ENCODE data around the gene YES1. TPM values are rescaled to one million over a fixed set of nuclear protein-coding genes. Genes with fewer than 3 reads are reported as not detected.
"Not testable (repeated sequence)": the region's sequence is repeated elsewhere in the genome, so short reads cannot be mapped to it uniquely, and the experiment has no call there.

The YES1 gene
- total RNA-seq, 1 donor from 2014 or later: 173 TPM

DNA sequence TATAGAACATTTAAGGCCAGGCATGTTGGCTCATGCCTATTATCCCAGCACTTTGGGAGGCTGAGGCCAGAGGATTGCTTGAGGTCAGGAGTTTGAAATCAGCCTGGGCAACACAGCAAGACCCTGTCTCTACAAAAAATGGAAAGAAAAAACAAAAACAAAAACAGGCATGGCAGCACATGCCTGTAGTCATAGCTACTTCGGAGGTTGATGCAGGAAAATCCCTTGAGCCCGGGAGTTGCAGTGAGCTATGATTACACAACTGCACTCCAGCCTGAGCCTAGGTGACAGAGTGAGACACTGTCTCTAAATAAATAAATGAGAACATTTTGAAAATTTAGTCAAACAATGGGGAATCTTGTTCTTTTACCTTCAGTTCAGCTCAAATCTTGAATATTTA is 12.1 kb upstream of the YES1 start:
- no peak for DNase-seq (ENCODE audit: low read depth)

DNA sequence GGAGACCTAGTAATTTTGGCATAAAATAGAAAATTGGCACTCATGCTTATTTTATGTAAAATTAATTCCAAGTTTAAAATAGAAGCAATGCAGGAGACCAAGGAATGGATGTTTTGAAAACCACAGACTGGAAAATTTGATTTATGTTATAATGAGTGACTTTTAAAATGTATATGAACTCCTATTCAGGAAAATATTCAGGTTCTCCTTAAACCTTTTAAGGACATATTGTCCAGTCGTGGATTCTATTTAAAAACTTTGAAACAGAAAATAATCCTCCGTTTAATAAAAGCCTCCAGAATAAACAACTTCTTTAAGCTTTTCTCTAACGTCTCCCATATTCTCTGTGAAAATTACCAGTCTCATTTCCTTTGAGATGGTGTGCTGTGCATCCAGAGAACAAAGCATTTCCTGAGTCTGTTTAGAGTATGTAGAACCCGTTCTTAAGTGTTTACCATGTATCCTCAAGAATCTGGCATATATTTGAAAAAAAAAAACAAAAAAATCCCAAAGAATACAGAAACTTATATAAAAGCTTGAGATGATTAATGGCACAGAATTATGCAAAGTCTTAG is 8.6 kb upstream of the YES1 start:
- no peak for DNase-seq (ENCODE audit: low read depth)

DNA sequence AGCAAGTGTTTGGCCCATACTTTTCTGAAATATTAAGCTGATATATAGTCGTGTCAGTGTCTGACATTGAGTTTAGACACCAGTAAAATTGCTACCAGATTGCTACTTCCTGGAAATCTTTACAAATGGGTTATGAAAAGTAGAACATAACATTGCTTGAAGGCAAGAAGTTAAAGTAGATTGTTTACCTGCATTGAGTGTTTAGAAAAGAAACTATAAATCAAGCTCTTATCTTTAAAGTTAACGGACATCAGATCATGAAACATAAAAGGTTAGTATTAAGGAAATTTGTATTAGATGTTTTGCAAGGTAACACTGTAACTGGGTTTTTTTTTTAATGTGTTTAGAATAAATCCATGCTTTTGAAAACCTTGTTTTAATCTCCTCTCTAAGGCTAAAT is 4.8 kb upstream of the YES1 start:
- no peak for DNase-seq (ENCODE audit: low read depth)

DNA sequence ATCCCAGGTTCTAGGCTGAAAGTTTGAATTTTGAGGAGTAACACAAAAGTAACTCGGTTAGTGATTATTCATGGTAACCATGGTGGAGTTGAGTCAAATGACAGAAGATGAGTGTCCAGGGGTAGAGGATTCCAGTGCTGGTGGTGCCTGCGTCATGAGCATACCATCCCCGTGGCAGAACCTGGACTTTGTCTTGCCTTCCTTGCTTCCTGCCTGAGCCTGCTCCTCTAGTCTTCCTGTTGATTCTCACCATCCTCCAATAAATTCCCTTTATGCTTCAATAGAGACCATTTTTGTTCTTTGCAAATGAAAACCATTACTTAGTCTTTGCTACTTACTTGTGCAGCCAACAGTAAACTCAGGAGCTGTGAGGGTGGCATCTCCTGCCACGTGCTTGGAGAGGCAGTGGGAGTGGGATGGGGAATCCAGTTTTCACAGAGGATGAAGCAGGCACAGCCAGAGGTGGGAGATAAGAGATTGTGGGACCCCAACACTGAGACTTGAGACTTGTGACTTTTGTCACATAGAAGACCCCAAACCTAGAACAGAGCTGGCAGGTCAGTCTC is 4.1 kb upstream of the YES1 start:
- peak; percentile 50 for DNase-seq (ENCODE audit: low read depth)

DNA sequence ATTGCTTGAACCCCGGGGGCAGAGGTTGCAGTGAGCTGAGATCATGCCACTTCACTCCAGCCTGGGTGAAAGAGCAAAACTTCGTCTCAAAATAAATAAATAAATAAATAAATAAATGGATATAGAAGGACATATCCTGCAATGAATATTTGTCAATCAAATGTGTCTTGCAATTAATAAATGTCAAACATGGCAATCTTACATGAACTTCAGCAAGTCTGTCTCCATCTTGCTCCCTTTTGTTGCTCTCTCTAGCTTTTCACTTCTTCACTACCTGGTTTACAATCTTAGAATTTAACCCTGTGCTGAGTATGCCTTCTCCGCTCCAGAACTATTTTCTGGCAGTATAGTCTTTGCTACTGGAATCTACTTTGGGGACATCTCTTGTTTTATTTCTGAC is 3.3 kb upstream of the YES1 start:
- no peak for DNase-seq (ENCODE audit: low read depth)

DNA sequence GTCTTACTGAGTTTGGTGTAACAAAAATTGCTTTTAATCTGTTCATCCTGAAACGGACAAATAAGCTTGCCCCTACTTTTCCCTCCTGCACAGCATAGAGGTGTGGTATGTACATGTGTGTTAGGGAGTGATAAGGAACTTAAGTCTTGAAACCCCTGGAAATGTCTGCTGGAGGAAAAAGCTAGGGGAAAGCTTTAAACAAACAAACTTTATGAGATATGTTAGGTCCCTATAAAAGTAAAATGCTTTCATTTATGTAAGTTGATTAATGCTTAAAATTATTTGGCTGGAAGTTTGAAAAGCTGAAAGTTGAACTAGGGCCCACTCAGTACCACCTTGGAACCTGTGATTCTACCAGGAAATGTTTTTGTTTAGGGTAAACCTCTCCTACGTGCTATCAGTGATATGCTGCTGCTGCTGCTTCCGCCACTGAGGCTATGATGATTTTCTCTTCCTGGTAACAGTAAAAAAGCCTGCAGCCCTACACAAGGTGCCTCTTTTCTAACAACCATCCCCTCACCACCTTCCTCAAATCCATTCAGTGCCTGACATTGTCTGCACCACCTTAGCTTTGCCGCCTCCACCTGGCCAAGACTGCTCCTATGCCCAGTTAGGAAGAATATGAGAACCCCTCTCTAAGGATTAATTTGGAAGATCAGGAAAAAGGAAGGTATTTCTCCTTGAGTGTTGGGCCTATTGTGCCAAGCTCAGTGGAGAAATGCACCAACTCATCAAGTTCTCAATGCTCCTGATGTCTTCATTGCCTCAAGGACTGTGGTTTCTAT is 2.5 kb upstream of the YES1 start:
- DNase-seq (ENCODE audit: low read depth): no peak

DNA sequence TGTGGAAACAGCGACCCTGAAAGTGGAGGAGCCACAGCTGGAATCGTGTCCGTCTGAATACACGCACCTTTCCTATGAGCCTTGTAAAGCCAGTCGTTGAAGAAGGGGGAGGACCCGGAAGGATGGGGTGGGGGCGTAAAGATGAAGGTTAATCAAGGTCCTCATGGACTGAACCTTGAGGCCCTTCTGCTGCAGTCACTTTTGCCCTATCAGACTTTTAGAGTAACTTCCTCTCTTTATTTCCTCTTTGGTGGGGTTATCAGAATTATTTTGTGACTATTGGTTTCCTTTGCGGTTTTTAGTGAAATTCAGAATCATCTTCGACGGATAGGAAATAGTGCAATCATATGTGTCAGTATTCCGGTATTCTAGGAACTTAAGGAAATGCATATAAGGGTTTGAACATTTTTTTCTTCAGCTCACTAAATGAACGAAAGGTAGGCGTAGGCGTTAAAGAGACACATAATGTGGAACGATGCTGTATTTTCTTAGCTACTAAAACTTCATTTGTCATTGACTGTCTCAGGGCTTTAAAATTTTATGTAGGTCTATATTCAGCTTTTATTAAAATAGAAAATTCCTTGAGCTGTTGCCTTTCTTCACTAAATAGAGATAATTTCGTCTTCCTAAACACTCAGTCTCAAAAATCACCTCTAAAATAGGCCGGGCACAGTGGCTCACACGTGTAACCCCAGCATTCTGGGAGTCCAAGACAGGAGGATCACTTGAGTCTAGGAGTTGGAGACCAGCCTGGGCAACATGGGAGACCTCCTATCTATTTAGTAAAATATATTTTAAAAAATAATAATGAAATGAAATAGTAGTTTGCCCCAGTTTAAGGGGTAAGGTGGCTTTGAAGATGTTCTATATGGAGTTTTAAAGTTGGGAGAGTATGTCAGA is 1.4 kb upstream of the YES1 start:
- DNase-seq (ENCODE audit: low read depth): no peak

DNA sequence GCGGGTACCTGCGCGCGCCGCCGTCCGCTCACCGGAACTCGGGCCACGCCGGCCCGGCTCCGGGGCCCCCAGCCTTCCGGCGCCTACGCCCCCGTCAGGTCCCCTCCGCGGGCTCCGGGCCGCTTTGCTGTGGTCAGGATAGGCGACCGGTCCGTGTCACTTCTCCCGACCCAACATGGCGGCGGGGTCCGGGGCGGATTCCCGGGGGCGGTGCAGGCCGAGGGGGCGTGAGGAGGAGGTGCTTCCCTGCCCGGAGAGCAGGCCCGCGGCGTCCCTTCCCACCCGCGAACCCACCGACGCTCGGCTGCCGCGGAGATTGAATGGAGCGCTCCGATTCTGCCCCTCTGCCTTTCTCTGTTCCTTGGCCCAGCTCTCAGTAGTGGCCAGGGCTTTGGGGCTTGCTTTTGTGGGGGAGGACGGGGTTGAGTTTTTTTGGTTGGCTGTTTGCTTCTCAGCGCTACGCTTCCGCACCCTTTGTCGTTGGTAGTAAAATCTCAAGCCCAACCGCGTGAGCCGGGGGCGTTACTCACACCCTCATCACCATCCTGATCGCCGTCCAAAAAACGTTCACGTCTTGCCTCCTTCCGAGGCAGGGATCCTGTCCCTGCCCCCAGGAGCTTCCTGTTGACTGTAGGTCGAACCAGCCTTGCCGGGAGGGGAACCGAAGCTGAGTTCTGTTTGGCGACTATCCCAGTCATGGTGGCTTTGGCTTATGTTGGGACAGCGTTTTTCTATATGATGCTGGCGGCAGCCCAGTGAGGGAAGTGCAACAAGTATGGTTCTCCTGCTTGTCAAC is 532 bp upstream of the YES1 start:
- peak; percentile 74 for DNase-seq (ENCODE audit: low read depth)

DNA sequence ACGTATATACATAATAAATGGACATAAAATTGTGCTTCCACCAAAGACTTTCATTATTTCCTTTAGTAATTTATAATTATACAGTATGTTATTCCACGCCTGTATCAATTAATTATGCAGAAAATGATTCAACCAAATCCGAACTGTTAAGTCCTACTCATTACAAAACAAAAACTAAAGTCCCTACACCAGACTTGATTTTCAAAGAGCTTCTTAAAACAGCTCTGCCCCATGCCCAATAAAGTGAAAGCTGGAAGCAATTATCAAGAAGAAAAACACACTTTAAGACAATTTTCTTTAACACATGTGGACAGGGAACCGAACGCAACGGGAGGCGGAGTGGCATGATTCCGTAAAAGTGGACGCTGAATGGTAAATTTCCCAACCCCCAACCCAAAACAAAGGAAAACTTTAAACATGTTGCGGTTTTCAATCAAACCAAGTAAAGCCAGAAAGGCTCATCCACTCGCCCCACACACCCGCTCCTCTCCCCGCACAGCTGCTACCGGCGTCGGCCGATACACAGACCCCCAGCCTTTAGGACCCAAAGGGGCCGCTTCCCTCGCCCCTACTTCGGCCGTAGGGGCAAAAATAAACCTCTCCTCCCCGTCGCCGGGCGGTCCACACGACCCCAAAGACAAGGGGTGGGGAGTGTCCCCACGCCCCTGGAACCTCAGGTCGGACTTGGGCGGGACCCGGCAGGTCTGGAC is 705 bp downstream of the YES1 start:
- no peak for DNase-seq (ENCODE audit: low read depth)

DNA sequence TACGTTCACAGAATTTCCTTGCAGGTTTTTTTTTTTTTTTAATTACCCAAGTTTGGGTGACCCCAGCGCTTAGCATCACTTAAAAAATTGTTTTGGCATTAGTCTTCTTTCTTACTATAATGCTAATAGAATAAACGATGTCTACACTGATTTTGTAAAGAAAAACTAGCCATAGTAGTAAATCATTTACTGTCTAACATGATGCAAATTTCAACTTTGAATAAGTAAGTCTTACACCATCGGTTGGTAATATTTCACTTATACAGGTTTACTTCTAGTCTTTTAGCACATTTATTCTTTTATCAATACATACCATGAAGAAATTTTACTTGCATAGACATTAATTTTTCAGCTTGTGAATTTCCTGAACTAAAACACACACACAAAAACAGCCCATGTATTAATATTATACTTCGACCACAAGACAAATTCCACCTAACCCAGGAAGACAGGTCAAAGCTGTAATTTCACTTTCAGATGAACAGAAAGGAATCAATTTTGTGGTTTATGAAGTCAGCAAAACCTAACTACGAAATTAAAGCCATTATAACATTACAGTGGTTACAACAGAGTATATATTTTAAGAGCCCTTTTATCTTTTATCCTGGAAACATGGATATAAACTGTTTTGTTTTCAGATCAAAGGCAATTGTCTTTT is 1.9 kb downstream of the YES1 start:
- DNase-seq (ENCODE audit: low read depth): peak; percentile 50

DNA sequence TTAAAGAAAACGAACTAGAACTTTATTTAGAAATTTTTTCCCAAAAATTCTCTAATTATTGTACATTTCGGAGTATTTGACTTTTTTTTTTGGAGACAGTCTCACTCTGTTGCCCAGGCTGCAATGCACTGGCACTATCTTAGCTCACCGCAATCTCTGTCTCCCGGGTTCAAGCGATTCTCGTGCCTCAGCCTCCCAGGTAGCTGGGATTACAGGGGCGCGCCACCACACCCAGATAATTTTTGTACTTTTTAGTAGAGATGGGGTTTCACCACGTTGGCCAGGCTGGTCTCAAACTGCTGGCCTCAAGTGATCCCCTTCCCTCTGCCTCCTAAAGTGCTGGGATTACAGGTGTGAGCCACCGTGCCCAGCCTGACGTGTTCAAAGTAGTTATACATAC is 2.8 kb downstream of the YES1 start:
- DNase-seq (ENCODE audit: low read depth): not testable (repeated sequence)

DNA sequence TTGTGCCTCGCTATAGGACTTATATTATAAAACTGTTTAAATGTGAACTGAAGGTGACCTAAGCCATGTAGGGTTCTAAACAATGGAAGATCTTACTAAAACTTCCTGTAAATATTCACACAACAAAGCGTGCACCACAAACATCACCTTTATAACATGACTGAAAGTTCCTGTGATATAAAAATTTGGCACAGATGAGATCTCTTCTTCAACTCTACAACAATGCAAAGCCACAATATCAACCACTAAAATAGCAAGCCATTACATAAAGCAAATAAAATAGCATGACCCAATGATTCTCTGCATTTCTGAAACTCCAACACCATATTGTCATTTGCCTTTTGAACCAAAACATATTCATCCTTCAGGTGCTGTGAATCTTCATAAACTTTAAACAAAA is 3.5 kb downstream of the YES1 start:
- no peak for DNase-seq (ENCODE audit: low read depth)

DNA sequence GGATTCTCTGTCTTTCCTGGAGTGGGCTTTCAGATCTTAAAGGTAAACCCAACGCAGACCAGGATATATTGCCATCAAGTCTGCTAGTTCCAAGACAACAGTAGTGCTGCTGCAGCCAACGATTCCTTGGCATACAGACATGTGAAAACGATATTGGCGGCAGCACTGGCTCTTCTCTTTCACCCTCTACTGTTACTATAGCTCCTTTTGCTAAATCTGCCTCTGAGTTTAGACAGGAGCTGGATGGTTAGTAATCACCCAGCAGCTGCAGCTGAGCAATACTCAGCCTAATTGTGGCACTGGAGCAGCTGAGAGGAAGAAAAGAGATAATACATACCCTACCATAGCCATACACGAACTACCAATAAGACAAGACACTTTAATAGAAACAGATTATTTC is 4.0 kb downstream of the YES1 start:
- no peak for DNase-seq (ENCODE audit: low read depth)

DNA sequence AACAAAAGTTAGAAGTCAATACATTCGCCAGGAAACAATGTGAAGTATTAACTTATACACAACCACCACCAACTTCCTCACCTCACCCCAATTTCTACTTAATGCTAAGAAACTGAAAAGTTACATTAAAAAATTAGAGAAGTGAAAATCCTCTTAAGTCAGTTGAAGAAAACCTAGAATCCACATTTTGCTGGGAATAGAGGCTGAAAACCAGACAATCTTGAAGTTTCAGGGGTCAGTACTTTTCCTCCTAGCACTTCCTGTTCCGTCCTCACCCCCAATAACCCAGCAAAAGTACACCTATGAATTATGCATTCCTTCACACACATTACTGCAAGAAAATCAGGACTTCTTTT is 6.3 kb downstream of the YES1 start:
- DNase-seq (ENCODE audit: low read depth): no peak

DNA sequence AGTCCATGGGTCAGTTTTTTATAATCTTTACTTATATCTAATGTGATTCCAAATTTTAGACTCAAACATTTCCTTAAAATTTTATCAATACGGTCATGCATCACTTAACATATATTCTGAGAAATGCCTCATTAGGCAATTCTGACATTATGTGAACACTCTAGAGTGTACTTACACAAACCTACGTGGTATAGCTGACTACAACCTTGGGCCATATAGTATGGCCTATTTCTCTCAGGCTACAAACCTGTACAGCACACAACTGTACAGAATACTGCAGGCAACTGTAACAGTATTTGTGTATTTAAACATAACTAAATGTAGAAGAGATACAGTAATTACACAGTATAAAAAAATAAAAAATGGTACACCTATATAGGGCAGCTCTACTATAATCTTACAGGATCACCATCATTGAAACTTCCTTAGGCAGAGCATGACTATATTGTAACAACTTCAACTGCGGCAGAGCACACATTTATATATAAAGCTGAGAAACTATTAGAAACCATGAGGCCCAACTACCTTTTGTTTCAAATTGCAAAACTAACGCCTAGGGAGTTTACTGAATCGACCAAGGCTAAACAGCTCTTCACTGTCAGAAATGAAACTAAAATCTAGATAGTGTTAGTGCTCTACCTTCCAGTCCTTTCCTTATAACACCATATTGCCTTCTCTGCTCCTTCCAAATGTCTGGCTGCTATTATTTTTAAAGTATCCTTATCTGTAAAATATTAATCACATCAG is 6.9 kb downstream of the YES1 start:
- DNase-seq (ENCODE audit: low read depth): peak; percentile 26

DNA sequence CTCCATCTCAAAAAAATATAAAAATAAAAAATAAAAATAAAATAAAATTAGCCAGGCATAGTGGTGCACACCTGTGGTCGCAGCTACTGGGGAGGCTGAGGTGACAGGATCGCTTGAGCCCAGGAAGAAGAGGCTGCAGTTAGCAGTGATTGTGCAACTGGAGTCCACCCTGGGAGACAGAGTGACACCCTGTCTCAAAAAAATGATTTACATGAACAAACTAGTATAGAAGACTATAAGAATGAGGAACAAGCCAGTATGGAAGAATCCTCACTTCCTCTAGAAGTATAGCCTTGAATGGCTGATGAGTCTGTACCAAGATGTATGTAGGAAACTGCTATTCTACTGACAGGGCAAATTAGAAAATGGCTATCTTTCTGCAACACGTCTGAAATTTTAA is 10.9 kb downstream of the YES1 start:
- no peak for DNase-seq (ENCODE audit: low read depth)

DNA sequence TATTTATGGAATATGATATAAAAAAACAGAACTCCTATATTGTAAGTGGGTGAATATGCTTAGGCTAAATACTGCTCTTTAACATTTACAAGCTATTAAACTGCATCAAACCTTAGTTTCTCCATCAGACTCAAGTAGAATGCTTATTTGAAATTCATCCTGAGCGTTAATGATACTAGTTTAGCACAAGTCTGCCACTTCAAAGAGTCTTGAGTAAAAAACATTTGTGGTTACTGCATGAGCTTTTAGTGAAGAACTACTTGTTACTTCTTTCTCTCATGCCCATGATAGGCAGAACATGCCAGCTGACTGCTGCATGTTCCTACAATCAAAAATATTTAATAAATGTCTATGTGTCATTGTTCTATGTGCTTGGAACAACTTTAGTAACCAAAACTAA is 12.1 kb downstream of the YES1 start:
- DNase-seq (ENCODE audit: low read depth): no peak

DNA sequence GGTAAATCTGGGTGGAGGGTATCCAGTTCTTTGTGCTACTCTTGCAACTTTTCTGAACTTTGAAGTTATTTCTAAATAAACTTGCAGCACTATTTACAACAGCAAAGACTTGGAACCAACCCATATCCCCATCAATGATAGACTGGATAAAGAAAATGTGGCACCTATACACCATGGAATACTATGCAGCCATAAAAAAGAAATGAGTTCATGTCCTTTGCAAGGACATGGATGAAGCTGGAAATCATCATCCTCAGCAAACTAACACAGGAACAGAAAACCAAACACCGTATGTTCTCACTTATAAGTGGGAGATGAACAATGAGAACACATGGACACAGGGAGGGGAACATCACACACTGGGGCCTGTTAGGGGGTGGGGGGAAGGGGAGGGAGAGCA is 16.7 kb downstream of the YES1 start:
- DNase-seq (ENCODE audit: low read depth): not testable (repeated sequence)

DNA sequence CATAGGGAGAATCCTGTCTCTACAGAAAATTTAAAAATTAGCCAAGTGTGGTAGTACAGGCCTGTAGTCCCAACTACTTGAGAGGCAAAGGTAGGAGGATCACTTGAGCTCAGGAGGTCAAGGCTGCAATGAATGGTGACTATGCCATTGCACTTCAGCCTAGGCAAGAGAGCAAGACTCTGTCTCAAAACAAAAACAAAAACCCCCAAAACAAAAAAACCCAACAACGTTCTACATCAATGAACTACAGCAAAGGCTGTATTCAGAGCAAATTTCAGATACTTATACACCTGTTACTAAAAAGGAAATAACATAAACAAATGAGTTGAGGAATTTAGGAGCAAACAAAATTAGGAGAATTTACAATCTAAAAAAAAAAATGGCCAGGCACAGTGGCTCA is 22.6 kb downstream of the YES1 start:
- DNase-seq (ENCODE audit: low read depth): no peak

DNA sequence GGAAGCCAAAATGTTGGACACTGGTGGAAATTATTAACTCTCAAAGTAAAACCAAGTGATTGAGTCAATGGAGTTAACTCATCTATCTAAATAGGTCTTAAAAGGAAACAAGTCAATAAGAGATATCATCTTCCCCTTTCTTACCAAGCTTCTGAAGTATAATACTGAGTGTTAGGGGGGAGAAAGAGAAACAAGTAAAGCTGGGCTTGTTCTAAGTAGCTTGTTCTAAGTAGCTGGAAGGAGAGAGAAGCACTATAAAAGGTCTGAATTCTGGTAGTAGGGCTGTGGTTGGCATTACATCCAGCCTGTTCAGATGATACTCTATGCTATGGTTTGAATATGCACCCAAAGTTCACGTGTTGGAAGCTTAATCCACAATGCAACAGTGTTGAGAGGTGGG is 26.8 kb downstream of the YES1 start:
- DNase-seq (ENCODE audit: low read depth): no peak

Measured in renal cortical epithelial cell (primary cell).